SH-SY5Y (cell line): ENCODE results near the gene EDEM1.

Source experiments
- GATA2 ChIP-seq: IDR thresholded peaks from 2 replicates; pipeline ENCODE4 v1.6.1; 2011; ENCODE audit warnings: mild to moderate bottlenecking, low read depth, low read length
- GATA3 ChIP-seq: IDR thresholded peaks from 2 replicates; pipeline ENCODE4 v1.6.1; 2011; ENCODE audit warnings: low read depth, mild to moderate bottlenecking, low read length, moderate library complexity

GRCh38 chr3:5160940-5161858, 26.3 kb upstream of the EDEM1 start:
- no peak for TF ChIP-seq GATA2
- TF ChIP-seq GATA3, result no peak
